Measurements from ENCODE around the gene SMIM35. TPM values are rescaled to one million over a fixed set of nuclear protein-coding genes. Genes with fewer than 3 reads are reported as not detected.

The SMIM35 gene
- total RNA-seq, 6 donors from 2014 or later = not detected

DNA sequence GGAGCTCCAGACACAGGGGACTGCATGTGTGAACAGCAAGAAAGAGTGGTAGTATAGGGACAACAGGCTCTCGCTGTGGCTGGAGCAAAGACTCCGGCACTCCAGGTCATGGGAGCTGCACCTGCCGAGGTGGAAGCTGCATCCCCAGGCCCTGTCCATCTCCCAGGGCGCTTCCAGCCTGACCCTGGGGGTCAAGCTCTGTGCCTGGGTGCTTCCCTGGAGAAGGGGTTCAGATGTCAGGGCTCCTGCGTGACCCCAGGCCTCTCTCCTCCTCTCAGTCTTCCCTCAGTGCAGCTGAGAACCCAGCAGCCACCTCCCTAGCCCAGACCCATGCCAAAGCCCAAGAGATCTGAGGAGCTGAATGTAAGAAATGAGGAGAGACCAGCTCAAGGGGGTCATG is 6.5 kb downstream of the SMIM35 start:
- Histone ChIP-seq H3K9me3 (no peaks in the 10 kb centered on the region), H3K27me3 (no peaks in the 10 kb centered on the region), H3K36me3 (no peaks in the 10 kb centered on the region), H3K4me1 (peaks cover 0 to 13% (median 12%) of the 10 kb centered on the region in 4 donors), H3K27ac (no peak overlapping the region), H3K4me3 (no peak overlapping the region)
- no peak for DNase-seq
- WGBS, 2 donors = 84 to 100% methylated on average over 4 to 5 of the region's 5 CpGs
- ATAC-seq (ENCODE audit: low FRiP score in 2 of 2) = no peak
- no peak for TF ChIP-seq CTCF (IDR thresholded peaks at IDR 0.05)
- TF ChIP-seq POLR2A (IDR thresholded peaks at IDR 0.05) = no peak
- no peak for TF ChIP-seq POLR2AphosphoS5 (IDR thresholded peaks at IDR 0.05)

DNA sequence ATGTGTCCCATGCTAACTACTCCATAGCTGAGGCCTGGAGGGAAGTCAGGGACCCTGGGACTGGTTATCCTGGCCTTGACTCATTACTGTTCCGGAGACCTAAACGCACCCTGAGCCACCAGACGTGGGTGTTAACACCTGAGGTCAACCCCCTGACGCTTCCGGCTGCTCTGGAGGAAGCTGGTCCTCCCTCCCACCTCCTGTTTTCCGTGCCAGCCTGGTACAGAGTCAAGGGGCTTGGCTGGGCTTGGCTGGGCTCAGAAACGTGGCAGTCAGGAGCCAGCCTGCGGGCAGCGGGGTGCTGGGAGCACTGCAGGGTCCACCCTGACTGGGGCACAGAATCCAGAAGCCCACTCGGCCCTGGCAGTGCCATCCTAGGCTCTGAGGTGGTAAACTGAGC is 7.3 kb downstream of the SMIM35 start:
- Histone ChIP-seq H3K9me3 (no peaks in the 10 kb centered on the region), H3K27me3 (no peaks in the 10 kb centered on the region), H3K4me1 (peaks cover 0 to 11% (median 10%) of the 10 kb centered on the region in 4 donors), H3K4me3 (no peak overlapping the region), H3K27ac (no peak overlapping the region), H3K36me3 (no peaks in the 10 kb centered on the region)
- ATAC-seq (ENCODE audit: low FRiP score in 2 of 2) (no peak), DNase-seq (no peak)
- 78 to 94% methylated on average over 10 of the region's 10 CpGs for WGBS, 2 donors
- no peak for TF ChIP-seq POLR2AphosphoS5 (IDR thresholded peaks at IDR 0.05)
- TF ChIP-seq POLR2A (IDR thresholded peaks at IDR 0.05) = no peak
- no peak for TF ChIP-seq CTCF (IDR thresholded peaks at IDR 0.05)
- no peak for TF ChIP-seq EP300 (IDR thresholded peaks at IDR 0.05)

DNA sequence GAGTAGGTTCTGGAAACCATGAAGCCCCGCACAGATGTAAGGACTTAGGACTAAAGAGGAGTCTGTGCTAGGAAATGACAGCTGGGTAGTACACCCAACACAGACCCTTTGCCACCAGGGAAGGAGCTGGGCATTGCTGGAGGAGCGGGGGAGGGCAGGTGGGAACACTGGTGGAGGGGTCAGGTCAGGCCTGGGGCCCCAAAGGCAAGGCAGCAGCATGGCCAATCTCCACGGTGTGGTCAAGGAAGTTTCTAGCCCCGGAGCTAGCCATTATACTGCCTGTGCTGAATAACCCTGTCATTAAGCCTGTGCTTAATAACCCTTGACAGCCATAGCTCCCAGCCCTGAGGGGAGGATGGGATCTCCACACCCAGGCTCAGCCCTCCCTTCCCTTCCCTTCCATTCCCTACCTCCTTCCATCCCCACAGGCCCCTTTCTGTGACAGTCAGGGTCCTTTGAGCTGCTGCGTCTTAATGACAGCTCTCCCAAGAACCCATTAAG is 7.8 kb downstream of the SMIM35 start:
- TF ChIP-seq POLR2A (IDR thresholded peaks at IDR 0.05) (no peak), CTCF (IDR thresholded peaks at IDR 0.05) (no peak), EP300 (IDR thresholded peaks at IDR 0.05) (no peak), POLR2AphosphoS5 (IDR thresholded peaks at IDR 0.05) (no peak)

DNA sequence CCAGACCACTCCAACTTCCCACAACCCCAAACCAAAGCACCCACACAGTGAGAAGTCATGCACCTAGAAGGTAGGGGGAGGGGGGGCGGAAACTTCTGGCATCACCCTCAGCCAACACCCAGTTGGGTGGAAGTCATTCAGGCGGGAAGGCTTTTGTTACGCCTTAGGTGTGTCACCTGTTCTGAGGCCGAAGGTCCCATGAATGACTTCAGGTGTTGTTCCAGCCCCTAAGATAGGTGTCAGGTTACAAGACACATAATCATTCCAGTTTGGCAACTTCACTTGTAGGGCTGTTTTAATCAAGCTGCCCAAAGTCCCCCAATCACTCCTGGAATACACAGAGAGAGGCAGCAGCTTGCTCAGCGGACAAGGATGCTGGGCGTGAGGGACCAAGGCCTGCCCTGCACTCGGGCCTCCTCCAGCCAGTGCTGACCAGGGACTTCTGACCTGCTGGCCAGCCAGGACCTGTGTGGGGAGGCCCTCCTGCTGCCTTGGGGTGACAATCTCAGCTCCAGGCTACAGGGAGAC is 9.9 kb downstream of the SMIM35 start, which contains the start of gene TMPRSS4:
TMPRSS4 (plus strand) TSS at position 325 of the 528 bp plus-strand sequence. CDS start 225 bp downstream, outside the sequence.
- no peaks in the 10 kb centered on the region for H3K9me3 ChIP-seq
- no peaks in the 10 kb centered on the region for H3K36me3 ChIP-seq
- DNase-seq (peak in 1 of 2 donors; percentile 71), ATAC-seq (ENCODE audit: low FRiP score in 2 of 2) (peak in 1 of 2 donors; percentile 41)
- H3K4me1 ChIP-seq = peaks cover 0 to 4% (median 0%) of the 10 kb centered on the region in 4 donors
- H3K27ac ChIP-seq = peak within 1 kb of the TSS in 1 of 4 donors; percentile 18
- TF ChIP-seq EP300 (IDR thresholded peaks at IDR 0.05) (no peak), POLR2AphosphoS5 (IDR thresholded peaks at IDR 0.05) (no peak), POLR2A (IDR thresholded peaks at IDR 0.05) (peak in 1 of 4 donors; percentile 33), CTCF (IDR thresholded peaks at IDR 0.05) (no peak)
- no peak within 1 kb of the TSS for H3K4me3 ChIP-seq
- no peaks in the 10 kb centered on the region for H3K27me3 ChIP-seq
- 67% methylated on average over 7 of the region's 7 CpGs; no CpG with 5 or more reads in 1 of the 2 donors for WGBS, 2 donors

More for the DNA sequence above, 7.8 kb downstream of the SMIM35 start:
- Histone ChIP-seq H3K4me1 (peaks cover 0 to 5% (median 5%) of the 10 kb centered on the region in 4 donors), H3K27me3 (no peaks in the 10 kb centered on the region), H3K9me3 (no peaks in the 10 kb centered on the region), H3K36me3 (no peaks in the 10 kb centered on the region), H3K27ac (no peak overlapping the region), H3K4me3 (no peak overlapping the region)
- WGBS, 2 donors = 75 to 77% methylated on average over 2 to 5 of the region's 5 CpGs
- ATAC-seq (ENCODE audit: low FRiP score in 2 of 2) (no peak), DNase-seq (no peak)

DNA sequence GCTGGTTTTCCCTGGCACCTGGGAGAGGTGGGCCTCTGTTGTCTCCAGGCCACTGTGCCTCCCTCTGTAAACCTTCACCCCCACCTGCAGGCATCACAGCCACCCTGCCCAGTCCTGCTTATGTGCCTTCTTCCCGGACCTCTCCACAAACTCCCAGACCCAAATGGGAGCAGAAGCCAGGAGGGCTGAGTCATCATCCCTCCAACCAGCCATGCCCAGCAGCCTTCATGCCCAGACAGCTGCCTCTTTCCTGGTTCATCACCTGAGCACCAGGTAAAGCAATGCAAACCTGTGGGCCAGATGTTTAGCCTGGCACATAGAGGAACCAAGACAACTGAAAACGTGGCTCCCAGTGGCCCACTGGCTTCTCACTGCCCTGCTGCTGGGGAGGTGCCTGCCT is 12.0 kb downstream of the SMIM35 start:
- DNase-seq (no peak), ATAC-seq (ENCODE audit: low FRiP score in 2 of 2) (no peak)
- Histone ChIP-seq H3K36me3 (no peaks in the 10 kb centered on the region), H3K4me3 (no peak overlapping the region), H3K9me3 (no peaks in the 10 kb centered on the region), H3K27me3 (no peaks in the 10 kb centered on the region), H3K4me1 (no peaks in the 10 kb centered on the region), H3K27ac (no peak overlapping the region)
- WGBS, 2 donors = 56 to 61% methylated on average over 2 of the region's 2 CpGs
- TF ChIP-seq CTCF (IDR thresholded peaks at IDR 0.05) (no peak), POLR2A (IDR thresholded peaks at IDR 0.05) (no peak), POLR2AphosphoS5 (IDR thresholded peaks at IDR 0.05) (no peak), EP300 (IDR thresholded peaks at IDR 0.05) (no peak)

All from upper lobe of left lung (tissue), 6 donors.